Keratinocyte (primary cell): ENCODE results near the gene NFYB.

ENCODE experiments used
- EZH2 ChIP-seq: IDR thresholded peaks from one replicate; pipeline ENCODE4 v1.6.1; 2012; ENCODE audit warnings: inconsistent platforms, mild to moderate bottlenecking, low read length, moderate library complexity
- TF ChIP-seq, protein P1 (sequence below), 3 experiments: IDR thresholded peaks in 1 of 3; conservative IDR thresholded peaks in 1 of 3; optimal IDR thresholded peaks in 1 of 3; 2 replicates in 2 of 3; 3 replicates in 1 of 3; pipeline versions ENCODE3 to v1.5.1; 2011; ENCODE audit warnings: low read length in 3 of 3, mild to moderate bottlenecking in 3 of 3, moderate library complexity in 2 of 3, control low read depth in 1 of 3, inconsistent platforms in 1 of 3; ENCODE audit not compliant: insufficient read depth in 2 of 3; ENCODE audit errors: extremely low read depth in 1 of 3

GRCh38 chr12:104133321-104133720 is 4.7 kb downstream of the NFYB start:
- TF ChIP-seq EZH2 = no peak
- TF ChIP-seq, protein P1, sequence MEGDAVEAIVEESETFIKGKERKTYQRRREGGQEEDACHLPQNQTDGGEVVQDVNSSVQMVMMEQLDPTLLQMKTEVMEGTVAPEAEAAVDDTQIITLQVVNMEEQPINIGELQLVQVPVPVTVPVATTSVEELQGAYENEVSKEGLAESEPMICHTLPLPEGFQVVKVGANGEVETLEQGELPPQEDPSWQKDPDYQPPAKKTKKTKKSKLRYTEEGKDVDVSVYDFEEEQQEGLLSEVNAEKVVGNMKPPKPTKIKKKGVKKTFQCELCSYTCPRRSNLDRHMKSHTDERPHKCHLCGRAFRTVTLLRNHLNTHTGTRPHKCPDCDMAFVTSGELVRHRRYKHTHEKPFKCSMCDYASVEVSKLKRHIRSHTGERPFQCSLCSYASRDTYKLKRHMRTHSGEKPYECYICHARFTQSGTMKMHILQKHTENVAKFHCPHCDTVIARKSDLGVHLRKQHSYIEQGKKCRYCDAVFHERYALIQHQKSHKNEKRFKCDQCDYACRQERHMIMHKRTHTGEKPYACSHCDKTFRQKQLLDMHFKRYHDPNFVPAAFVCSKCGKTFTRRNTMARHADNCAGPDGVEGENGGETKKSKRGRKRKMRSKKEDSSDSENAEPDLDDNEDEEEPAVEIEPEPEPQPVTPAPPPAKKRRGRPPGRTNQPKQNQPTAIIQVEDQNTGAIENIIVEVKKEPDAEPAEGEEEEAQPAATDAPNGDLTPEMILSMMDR (optimal IDR thresholded peaks at IDR 0.05 in 1 of 3, IDR thresholded peaks at IDR 0.05 in 1 of 3, conservative IDR thresholded peaks at IDR 0.05 in 1 of 3; ENCODE audit: extremely low read depth in 1 of 3, insufficient read depth in 2 of 3, low read length in 3 of 3) = no peak
